NOMO-1 treated with dmso at 0.1 percent for 144 hours (cell line): ENCODE measurements around the gene DNAJA4.
"Not testable (repeated sequence)": the region's sequence is repeated elsewhere in the genome, so short reads cannot be mapped to it uniquely, and the experiment has no call there.

Experiments used
- DNase-seq: peaks from one replicate; lab custom pipeline; 2025; ENCODE audit not compliant: unreplicated experiment; lab: John Stamatoyannopoulos, UW

DNAJA4 gene

DNA sequence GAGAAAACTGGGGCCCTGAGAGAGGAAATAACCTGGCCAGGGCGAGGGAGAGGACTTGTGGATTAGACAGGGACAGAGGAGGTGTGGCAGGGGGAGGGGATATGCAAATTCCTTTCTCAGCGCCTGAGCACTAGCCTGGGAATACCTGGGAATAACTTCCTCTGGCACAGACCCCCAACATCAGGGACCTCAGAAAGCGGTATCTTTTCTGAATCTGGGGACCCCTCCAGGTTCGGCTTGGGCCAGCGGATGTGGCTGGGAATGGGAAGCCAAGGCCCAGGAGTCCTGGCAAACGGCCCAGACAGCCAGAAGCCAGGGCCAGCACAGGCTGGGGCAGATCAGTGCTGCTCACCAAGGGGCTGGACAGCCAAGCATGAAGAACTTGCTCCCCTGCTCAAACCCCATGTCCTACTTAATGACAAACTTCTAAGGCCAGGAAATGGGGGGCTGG lies 20.8 kb upstream of the DNAJA4 start:
- DNase-seq, result no peak

DNA sequence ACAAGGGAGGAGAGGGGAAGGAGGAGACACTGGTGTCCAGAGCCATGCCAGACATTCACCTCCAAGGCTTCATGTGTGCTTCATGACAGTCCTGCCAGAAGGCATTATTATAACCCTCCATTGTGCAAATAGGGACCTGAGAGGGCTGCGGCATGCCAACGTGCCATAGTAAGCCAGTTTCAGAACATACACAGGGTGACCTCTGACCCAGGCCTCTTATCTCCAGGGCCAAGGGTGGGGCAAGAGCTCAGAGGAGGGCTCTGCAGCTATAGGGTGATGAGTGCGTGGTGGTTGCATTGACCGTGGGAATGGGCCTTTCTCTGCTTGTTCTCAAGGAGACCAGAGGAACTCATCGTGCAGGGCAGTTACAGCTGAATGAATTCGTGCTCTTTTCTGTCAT lies 20.3 kb upstream of the DNAJA4 start:
- no peak for DNase-seq

DNA sequence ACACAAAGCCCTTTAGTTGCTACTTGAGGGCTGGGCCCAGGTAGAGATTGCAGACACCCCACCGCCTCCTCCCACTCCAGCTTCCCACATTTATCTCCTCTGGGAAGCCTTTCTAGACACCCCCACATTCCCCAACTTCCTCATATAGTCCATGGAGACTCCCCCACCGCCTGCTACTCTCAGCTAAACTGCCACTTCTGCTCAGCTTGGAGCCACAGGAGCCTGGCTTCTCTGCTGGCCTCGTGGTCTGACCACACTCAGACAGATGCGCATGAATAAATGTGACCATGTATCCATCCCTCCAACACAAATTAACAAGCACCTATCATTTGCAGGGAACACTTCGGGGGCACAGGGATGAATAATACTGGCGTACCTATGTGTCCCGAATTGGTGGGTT lies 19.5 kb upstream of the DNAJA4 start:
- no peak for DNase-seq

DNA sequence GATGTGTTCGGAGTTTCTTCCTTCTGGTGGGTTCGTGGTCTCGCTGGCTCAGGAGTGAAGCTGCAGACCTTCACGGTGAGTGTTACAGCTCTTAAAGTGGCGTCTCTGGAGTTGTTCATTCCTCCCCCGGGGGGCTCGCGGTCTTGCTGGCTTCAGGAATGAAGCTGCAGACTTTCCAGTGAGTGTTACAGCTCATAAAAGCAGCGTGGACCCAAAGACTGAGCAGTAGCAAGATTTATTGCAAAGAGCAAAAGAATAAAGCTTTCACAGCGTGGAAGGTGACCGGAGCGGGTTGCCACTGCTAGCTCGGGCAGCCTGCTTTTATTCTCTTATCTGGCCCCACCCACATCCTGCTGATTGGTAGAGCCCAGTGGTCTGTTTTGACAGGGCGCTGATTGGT lies 19.0 kb upstream of the DNAJA4 start:
- DNase-seq, result not testable (repeated sequence)

DNA sequence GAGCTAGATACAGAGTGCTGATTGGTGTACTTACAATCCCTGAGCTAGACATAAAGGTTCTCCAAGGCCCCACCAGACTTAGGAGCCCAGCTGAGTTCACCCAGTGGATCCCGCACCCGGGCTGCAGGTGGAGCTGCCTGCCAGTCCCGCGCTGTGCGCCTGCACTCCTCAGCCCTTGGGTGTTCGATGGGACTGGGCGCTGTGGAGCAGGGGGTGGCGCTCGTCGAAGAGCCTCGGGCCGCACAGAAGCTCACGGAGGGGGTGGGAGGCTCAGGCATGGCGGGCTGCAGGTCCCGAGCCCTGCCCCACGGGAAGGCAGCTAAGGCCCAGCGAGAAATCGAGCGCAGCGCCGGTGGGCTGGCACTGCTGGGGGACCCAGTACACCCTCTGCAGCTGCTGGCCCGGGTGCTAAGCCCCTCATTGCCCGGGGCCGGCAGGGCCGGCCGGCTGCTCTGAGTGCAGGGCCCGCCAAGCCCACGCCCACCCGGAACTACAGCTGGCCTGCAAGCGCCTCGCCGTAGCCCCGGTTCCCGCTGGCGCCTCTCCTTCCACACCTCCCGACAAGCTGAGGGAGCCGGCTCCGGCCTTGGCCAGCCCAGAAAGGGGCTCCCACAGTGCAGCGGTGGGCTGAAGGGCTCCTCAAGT lies 18.3 kb upstream of the DNAJA4 start:
- DNase-seq, result not testable (repeated sequence)

DNA sequence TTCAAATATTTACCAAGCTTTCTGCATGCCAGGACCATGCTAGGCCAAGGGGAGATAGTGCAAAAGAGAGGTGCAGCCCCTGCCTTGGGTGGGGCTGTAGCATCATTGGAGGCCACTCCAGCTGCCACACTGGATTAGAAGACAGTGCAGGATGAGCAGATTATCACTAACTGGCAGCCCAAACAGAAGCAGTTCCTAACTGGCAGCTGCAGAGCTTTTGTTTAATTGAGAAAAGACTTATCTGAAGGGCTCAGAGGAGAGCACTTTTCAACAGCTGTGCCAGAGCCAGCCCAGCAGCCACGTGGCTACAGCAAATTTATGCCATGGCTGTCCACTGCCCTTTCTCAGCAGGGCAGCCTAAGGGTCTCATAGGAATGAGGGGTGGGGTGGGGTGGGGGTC lies 16.5 kb upstream of the DNAJA4 start:
- DNase-seq, result no peak

DNA sequence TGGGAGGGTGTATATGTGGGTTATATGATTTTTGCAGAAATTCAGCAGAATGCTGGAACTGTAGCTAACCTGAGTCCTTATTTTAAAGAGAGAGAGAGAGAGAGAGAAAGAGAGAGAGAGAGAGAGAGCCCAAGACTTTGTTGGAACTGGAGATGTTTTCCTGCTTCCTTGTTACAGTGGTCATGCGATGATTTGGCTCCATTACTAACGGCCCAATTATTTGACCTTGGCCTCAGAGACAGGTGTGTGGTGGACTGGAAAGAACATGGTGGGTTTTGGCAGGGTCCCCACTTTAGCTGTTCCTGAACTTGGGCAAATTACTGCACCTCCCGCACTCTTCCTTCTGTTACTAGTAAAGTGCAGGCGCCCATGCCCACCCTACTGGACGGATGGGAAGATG lies 15.2 kb upstream of the DNAJA4 start:
- DNase-seq, result no peak

DNA sequence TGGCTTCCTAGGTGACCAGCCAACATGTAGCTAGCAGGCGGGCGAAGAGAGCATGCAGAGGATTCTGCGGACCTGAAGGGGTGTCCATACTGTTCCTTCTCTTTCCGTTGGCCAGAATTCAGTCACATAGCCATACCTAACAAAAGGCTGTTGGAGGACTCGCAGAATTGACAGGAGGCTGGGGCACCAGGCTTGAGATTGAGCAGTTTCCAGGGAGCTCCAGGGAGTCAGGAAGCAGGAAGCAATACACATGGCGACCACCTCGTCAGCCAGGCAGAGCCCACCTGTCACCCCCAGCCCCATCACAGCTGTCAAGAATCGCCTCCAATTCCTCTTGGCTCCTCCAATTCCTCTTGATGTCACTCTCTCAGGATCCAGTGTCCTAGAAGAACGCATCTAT lies 13.2 kb upstream of the DNAJA4 start:
- no peak for DNase-seq

DNA sequence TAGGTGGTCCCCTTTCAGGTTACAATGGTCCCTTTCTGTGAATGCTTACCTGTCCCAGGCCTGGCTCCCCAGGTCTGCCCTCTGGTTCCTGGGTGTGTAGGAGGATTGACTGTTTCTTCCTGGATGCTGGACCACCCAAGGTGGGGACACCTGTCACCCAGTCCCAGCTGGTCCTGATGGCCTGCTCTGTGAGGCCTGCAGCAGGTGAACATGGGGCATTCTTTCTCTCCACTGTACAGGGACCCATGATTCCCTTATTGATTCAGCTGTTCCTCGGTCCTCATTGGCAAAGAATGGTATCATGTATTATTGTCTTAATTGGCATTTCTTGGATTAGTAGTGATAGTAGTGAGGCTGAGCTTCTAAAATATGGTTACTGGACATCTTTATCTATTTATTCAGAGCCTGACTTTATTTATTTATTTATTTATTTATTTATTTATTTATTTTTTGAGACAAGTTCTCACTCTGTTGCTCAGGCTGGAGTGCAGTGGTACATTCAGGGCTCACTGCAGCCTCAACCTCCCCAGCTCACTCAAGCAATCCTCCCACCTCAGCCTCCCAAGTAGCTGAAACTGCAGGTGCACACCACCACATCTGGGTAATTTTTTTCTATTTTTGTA lies 8.8 kb upstream of the DNAJA4 start:
- DNase-seq, result no peak

DNA sequence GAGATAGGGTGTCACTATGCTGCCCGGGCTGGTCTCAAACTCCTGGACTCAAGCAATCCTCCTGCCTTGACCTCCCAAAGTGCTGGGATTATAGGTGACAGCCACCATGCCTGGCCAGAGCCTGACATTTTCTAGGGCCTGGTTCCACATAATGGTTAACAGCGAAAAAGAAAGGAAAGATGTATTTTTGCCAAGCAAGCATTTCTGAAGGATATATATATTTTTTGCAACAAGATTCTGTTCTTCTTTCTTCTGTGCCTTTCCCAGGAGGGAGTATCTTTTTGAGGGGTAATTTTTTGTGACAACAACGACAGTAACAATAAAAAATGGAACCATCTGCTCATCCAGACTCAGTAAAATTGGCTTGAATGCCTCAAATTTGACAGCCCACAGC lies 8.3 kb upstream of the DNAJA4 start:
- no peak for DNase-seq

DNA sequence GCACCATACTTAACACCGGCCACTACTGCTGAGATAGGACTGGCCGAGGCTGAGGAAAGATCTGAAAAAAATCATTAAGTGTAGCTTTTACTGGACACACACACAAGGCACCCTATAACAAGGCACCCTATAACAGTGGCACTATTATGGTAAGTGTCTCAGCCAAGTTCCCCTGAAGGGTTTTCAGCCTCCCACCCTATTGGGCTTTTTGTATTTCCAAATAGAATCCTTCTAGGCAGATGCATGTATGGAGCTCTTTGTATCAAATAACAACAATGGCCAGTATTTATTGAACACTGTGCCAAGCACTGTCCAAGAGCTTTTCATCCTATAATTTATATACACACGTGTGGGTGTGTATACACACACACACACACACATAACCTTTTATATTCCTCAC lies 6.7 kb upstream of the DNAJA4 start:
- DNase-seq, result no peak

DNA sequence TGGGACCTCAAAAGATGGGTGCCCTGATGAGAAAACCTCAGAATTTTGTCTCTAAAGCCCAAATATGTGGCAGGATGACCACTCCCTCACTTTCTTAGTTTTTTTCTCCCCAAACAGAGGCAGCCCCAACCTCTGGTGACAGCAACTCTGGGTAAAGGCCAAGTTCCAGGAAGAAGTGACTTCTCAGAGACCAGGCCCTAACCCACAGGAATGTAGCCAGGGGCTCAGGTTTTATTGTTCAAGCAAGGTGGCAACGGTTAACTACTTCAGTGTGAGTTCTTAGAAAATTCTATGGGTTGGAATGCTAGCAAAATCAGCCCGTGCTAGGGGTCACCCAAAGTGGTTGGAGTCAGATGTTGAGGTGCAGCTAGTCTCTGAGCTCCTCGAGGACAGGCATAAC lies 5.1 kb upstream of the DNAJA4 start:
- no peak for DNase-seq

DNA sequence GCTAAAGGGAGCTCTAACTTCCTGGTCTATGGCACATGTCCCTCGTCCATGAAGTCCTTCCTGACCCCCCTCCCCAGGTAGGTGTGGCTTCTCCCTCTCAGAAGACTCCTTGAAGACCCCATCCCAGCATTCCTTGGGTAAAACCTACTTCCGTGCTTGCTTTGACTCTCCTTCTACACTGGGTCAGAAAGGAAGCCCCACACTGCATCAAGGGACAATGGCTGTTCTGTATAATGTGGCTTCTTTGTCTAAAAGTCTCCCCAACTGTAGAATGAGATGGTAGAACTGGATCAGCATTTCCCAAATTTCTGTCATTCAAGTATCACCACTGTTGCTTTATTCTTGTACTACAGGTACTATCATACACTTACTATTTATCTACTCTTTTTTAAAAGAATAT lies 3.9 kb upstream of the DNAJA4 start:
- DNase-seq, result no peak

DNA sequence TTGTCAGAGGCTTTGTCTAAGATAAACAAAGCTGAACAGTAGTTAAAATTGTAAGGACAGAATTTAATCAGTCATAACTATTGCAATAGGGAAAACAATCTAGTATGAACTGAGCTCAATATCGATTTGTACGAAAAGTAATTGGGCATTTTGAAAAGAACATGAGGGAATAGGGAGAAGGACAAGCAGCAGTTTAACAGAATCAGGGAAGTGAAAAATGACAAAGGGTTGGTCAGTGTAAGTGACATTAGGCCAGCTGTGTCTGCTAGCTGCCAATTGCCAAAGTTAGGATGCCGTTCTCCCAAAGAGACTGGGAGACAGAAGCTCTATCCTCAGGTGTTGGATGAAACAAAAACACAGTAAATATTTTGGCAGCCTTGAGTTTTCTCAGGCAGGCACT lies 3.3 kb upstream of the DNAJA4 start:
- DNase-seq, result no peak

DNA sequence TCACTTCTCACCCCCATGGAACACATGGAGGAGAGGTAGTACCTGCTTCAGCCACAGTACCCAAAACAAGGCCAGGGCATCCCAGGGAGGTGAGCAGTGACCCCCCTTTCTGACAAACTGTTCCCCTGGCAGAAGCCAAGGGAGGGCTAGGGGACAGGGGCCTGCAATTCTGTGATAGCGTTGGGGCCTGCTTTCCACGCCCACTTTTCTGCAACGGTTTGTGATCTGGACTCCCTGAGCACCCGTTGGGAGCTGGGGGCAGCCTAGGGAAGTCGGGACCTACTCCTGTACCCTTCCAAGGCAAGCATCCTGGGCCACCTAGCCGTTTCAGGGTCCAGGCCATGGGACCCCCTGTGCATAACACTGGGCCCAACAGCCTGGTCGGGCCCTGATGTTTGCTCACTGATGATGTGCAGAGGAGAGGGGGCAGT lies 996 bp upstream of the DNAJA4 start:
- no peak for DNase-seq

DNA sequence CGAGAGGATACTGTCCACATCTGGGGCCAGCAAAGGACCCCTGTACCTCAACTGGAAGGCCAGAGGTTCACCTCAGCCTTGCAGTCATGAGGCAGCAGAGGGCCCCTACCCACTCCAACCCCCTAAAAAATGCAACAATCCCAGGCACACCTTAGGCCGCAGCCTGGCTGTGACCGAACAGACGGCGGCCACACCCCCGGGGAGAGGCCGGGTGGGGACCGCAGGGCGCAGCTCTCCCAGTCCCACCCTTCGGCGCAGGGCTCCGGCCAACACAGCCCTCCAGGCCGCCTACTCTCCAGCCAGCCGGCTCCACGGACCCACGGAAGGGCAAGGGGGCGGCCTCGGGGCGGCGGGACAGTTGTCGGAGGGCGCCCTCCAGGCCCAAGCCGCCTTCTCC lies 457 bp upstream of the DNAJA4 start:
- no peak for DNase-seq

DNA sequence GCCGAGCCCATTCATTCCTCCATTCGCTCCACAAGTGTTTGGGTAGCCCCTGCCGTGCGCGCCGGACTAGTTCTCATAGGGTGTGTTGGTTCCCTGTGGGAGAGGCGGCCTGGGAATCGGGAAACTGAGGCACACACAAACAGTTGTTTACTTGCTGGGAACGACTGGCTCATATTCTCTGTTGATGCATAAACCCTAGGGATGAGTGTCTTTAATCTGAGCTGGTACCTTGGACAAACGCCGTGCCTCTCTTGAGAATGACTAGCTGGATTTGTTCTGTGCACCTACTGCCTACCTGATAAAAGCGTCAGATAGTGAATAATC lies 737 bp downstream of the DNAJA4 start:
- DNase-seq, result no peak

DNA sequence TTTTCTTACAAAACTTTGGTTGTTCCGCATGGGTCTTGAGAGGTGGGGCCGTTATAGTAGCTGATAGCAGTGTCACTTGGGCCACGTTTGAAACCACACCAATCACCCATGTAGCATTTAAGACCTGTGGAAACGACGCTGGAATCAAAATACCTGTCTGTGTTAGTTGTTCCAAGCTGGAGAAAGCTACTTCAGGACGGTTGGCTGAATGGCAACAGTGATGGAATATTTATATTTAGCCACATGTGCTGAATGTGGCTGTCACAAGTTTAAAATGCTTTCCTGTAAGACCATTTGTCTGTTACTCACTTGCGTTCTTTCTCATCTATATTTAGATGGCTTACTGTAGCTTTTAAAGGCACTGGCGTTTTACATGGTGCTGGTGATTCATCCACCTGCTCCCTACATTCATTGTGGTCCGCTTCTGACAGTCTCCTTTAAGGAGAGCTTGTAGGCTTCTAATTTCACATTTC lies 1.4 kb downstream of the DNAJA4 start:
- no peak for DNase-seq

DNA sequence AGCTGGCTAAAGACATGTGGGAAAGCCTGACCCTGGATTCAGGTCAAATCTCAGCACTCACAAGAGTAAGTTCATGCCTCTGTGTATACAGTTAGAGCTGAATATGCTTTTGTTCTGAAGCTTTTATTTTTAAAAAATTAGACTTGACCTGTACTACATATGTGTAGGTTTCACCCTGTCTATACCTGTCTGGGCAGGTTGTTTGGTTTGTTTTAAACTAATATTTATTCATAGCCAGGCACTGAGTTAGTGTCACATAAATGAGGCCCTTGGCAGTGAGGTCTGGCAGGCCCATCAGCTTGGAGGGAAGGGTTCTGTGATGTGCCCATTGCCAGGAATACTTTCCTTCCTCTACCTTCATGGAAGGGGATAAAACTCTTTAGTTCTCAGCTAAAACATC lies 1.9 kb downstream of the DNAJA4 start:
- DNase-seq, result no peak

DNA sequence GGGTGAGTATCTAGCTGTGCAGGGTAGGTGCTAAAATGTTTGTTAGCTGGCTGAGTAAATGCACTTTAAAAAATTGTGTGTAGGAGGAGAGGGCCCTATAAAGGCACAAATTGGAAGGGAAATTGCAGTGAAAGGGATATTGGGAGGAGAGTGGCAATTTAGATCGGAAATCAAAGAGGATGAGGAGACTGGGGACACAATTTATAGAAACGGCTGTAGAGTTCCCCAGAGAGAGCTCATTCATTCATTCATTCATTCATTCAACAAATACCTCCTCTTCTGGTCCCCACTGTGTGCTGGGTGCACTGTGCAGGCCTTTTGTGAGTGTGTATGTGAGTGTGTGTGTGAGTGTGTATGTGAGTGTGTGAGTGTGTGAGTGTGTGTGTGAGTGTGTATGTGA lies 2.4 kb downstream of the DNAJA4 start:
- DNase-seq, result no peak

DNA sequence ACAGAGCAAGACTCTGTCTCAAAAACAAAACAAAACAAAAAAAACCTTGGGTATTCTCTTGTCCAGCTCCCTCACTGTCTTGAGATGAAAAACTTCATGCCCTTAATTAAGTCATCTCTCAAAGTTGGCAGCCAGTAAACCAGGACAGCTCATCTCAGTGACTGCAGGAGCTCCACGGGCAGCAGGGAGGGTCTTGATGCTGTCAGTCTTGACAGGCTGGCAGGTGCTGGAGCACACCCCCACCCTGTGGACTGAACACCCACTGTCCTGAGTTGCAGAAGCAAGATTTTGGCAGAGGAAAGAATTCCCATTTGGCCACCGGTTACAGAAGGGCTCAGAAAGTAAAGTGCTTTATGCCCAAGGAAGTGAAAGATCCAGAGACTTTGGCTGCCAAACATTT lies 8.0 kb downstream of the DNAJA4 start:
- no peak for DNase-seq

DNA sequence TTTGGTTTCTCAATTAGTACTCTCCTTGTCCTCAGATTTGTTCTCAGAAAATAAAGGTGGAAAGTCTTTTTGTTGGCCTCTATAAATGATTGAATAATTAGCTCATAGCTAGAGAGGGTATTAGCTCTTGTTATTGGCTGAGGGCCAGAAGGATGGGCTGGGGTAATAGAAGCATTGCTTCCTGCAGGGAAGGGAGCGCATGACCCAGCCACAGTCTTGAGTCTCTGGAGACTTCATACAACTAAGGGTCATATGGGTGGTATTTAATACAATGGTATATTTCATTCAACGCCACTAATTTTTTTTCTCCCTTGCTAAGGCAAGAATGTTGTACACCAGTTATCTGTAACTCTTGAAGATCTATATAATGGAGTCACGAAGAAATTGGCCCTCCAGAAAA lies 8.4 kb downstream of the DNAJA4 start:
- no peak for DNase-seq

DNA sequence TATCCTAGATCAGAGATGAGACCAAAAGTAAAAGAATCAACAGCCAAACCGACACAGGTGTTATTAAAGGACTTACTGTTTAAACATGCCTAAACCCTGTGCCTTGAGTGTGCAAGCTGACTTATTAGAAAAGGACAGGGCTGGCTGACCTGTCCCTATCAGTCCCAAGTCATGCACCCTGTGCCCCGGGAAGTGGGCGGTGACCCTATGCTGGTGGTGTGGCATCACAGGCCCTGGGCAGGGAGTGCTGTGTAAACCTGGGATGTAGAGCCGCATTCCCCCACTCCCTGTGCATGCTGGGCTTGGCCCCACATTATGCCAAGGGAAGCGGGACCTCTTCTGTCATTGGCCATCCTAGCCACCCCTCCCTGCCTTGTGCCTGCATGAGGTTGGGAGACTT lies 10.6 kb downstream of the DNAJA4 start:
- no peak for DNase-seq
